CMK (cell line): Measurements from ENCODE around the gene CIBAR2.
A peak's percentile ranks its signal among the peaks of the same experiment; 100 is the strongest.
"Not testable (repeated sequence)": the region's sequence is repeated elsewhere in the genome, so short reads cannot be mapped to it uniquely, and the experiment has no call there.

Experiments
- DNase-seq: peaks from one replicate; pipeline ENCODE4 v3.0.0-alpha.2; 2010; ENCODE audit warnings: low read depth

Gene CIBAR2

DNA sequence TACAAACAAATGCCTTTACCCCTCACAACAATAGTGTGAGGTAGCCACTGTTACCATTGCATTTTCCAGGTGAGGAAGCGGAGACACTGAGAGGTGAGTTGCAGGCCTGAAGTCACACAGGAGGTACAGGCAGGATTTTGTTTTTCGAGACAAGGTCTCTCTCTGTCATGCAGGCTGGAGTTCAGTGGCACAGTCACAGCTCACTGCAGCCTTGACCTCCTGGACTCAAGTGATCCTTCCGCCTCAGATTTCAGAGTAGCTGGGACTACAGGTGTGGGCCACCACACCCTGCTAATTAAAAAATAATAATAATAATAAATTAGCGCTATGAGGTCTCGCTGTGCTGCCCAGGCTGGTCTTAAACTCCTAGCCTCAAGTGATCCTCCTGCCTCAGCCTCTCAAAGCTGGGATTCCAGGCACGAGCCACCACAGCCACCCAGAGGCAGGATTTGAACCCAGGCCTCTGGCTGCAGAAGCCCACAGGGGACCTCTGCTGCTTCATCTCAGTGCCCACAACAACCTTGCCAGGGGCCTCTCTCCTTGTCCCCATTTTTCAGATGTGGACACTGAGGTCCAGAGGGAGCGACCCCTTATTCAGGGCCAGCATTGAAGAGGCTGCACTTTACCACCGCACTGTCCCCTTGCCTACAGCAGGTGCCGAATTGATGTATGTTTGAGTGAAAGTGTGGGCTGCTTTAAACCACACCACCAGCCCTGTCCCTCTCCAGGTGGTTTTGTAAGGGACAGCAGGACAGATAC is 16.0 kb upstream of the CIBAR2 start:
- no peak for DNase-seq

DNA sequence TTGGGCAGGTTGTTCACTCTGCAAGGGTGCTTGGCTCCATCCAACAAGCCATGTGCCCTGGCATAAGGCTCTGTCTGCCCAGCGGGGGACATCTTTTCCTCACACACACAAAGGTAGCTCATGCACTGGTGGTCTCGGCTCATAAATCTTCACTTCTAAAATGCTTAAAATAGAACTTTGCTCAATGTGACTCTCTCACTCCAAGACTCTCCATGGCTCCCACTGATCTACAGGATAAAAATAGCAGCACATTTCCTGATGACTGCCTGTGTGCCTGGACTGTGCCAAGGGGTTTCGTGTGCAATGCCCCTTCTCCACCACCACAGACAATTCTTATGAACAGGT is 15.1 kb upstream of the CIBAR2 start:
- no peak for DNase-seq

DNA sequence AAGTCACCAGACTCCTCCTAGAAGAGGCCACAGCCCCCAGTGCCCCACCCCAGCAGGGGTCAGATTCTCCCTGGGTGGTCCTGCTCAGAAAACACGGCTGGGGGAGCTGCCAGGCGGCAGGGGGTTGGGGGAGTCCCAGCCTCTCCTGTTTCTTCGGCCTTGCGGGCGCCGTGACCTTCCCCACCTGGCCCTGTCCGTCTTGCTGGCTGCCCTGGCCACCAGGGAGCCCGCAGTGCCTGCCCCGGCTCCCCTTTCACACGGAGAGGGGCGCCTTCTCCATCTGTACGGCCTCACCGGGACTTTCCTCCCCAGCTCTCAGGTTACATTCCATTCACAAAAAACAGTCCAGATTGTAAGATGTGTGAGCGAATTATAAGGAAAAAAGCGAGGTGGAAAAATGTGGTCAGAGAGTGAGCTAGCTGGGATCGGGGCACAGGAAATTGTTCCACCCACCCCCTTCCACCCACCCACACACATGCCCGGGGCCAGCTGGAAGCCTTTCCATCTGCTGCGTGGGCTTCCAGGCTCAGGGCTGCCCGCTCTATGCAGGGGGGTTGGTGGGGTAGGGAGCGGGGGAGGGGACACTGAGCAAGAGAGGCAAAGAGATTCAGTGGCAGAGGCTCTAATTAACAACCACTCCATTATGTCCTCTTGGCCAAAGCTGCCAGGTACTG is 14.6 kb upstream of the CIBAR2 start:
- DNase-seq: no peak

DNA sequence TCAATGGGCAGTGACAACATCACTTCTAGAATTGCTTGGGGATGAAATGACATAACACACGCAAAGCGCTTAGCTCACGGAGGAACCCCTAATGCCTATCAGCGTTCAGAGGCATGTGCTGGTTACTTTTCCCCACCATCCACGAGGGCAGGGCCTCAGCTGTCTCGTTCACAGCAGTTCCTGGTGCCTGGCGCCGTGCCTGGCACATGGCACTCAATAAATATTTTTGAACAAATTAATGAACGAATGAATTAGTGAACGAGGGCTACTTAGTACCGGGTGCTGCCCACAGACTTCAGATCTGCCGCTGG is 14.1 kb upstream of the CIBAR2 start:
- DNase-seq: no peak

DNA sequence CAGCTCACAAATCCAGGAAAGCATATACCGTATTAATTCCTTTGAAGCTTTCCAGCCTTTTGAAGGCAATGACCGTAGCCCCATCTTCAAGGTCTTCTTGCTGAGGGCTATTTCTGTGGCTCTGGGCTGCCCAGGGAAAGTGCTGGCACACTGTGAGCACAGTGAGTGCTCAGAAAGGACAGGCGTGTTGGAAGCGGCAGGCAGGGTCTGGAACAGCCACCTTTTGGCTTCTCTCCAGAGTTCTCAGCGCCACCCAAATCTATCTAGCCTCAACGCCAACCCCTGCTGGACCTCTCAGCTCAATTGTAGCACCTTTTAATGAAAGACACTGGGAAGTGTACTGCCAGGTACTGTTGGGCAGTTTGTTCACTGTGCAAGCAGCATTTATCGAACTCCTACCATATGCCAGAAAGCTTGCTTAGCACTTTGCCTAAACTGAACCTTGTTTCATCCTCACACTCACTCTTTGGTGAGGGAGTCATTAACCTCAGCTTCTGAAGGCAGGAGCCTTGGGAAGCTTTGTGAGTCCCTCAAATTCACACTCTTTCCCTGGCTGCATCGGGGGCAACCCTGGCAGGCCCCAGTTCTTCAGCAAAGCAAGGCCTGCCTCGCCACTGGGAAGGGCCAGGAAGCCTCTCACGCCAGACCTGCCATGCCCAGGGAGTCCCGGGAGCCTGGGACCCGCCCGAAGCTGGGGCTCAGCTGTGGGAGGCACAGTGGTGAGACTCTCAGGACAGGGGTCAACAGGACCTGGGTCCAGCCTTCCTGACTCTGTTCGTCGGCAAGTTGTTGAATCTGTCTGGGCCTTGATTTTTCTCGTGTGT is 13.5 kb upstream of the CIBAR2 start:
- DNase-seq: no peak

DNA sequence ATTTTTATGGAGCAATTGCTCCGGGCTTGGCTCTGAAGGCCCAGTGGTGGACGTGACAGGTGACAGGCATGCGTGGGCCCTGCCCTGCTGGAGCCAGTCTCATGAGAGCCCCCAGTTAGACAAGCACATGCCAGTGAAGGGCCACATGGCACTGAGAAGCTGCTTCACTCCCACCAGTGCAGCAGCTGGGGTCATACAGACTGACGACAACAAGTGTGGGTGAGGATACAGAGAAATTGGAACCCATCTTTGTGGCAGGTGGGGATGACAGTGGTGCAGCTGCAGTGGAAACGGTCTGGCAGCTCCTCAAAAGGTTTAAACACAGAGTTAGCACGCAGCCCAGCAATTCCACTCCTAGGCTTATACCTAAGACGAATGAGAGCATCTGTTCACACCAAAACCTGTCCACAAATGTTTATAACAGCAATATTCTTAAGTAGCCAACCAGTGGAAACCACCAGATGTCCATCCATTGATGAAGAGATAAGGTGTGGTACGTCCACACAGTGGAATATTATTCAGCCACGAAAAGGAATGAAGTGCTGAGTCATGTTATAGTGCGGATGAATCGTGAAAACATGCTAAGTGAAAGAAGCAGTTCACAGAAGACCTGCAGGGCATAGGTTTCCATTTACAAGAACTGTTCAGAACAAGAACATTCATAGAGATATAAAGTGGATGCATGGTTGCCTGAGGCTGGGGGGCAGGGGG is 12.5 kb upstream of the CIBAR2 start:
- DNase-seq: no peak

DNA sequence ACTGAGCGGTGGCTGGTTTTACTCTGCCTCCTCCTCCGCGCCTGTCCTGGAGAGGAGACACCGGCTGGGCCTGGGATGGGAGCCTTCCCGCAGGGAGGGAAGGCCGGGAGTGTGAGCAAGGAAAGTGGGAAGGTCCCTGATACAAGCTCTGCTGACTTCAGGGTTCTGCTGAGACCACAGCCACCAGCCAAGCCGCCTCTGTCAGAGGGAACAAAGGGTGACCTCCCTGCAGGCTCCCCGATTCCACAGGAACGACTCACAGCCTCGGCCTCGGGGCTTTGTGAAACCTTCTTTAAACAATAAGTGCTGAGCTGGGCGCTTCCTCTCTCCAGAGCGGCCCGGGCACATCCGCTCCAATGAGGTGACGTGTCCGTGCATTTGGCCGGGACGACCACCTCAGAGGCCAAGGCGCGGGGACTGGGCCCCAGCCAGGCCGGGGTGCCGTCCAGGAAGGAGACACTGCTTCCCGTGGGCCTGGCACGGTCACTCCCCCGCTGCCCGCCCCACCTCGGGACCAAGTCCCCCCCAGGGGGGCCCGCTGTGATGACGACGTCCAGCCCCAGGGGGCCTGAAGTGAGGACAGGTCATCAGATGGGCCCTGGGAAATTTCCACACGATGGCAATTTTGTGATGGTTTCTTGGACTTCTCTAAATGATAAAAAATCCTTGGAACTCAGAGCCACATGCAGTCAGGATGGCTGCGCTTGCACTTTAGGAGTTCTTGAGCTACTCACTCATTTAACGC is 11.8 kb upstream of the CIBAR2 start:
- DNase-seq: no peak

DNA sequence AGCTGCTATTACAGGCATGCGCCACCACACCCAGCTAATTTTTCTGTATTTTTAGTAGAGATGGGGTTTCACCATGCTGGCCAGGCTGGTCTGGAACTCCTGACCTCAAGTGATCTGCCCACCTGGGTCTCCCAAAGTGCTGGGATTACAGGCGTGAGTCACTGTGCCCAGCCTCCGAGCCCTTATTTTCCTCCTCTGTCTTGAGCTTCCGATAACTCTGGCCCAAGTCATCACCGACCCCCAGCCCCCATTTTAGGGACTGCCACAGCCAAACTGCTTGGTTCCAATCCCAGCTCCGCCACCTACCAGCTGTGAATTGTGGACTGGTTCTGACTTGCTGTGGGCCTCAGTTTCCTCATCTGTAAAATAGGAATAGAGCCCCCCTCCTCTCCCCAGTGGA is 11.2 kb upstream of the CIBAR2 start:
- DNase-seq: not testable (repeated sequence)

DNA sequence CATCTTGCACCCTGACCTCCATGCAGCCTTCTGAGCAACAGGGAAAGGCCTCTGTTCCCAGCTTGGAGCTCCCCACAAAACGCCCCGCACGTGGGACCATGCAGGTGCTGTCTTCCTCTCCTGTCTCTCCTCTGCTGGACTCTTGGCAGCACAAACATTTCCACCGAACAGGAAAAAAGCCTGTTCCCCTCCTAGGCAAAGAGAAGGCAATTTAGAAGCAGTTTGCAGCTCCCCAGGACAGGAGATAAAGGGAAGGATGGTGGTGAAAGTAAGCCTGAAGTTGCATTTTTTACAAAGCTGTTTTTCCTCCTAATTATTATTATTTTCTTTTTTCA is 7.7 kb upstream of the CIBAR2 start:
- no peak for DNase-seq

DNA sequence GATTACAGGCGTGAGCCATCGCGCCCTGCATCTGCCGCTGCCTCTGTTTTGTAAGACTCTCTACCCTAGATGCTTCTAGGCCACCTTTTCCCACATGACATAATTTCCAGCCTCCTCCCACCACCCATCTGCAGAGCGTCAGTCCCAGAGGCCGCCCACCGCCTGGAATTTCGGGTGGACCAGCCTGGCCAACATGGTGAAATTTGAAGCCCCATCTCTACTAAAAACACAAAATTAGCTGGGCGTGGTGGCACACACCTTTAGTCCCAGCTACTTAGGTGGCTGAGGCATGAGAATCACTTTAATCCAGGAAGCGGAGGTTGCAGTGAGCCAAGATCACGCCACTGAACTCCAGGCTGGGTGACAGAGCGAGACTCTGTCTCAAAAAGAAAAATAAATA is 5.1 kb upstream of the CIBAR2 start:
- no peak for DNase-seq

DNA sequence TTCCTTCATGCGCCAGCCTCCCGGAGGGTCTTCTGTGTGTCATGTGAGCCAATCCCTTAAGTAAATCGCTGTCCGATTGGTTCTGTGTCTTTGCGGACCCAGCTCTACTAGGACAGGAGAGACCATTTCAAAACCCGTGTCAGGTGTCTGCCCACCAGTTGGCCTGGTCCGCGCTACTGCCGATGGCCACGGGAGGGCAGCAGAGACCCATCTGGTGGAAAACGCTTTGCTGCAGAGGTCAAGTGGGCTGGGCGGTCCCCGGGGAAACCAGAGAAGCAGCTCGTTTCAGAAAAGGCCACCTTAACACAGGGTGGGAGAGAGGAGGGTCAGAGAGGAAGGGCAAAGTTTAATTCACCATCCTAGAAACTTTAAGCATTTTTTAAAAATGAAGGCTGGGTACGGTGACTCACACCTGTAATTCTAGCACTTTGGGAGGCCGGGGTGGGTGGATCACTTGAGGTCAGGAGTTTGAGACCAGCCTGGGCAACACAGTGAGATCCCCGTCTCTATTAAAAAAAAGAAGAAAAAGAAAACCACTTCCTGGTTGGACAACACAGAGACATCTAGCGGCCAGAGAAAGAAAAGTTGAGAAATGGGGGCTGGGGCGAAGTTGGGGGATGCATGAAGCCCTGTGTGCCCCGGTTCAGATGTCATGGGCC is 2.8 kb upstream of the CIBAR2 start:
- DNase-seq: no peak

DNA sequence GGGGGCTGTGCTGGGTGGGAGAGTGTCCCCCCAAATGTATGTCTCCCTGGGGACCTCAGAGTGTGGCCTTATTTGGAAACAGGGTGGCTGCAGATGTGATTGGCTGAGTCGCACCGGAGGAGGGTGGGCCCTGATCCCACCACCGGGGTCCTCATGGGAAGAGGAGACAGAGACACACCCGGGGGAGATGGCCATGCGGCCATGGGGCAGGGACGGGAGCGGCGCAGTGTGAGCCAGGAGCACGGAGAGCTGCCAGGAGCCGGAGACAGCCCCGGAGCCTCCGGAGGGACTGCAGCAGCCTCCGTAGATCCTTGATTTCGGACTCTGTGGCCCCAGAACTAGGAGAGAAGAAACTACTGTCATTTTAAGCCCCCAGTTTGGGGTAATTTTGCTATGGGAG is 1.6 kb upstream of the CIBAR2 start:
- no peak for DNase-seq

DNA sequence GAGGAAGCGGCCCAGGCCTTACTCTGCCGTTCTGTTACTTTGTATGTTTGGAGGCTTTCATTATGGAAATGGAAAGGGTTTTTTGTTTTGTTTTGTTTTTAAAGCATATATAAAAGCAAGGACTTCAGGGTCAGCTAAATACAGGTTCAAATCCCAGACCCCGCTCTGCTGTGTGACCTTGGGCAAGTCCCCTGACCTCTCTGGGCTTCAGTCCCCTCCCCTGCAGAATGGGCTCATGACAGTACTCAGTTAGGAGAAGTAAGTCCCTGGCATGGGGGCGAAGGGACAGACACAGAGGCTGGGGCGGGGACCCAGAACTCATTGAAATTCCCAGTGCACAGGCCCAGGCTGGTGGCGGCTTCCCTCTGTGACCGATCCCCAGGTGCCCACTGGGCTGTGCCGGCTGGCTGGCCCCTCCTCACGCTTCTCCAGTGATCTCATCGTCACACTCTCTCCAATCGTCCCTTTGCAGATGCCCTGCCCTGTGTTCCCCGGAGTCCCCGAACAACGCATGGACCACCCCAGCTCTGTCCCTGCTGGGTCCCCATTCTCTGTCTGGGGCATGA is 979 bp upstream of the CIBAR2 start:
- no peak for DNase-seq

DNA sequence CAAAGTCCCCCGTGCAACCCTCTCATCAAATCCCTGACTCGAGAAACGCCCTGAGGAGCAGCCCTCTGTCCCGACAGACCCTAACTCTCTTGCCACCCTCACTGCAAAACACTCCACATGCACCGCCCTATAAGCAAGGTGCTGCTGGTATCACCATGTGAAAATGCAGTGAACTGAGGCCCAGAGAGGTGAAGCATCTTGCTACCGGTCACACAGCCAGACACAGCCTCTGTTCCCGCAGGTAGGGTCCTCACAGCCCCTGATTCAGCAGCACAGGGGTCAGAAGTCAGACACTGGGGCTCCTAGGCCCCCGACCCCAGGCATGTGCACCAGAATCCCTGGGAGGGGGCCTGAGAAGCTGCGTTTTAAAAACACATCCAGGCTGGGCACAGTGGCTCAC is 1.1 kb downstream of the CIBAR2 start:
- no peak for DNase-seq

DNA sequence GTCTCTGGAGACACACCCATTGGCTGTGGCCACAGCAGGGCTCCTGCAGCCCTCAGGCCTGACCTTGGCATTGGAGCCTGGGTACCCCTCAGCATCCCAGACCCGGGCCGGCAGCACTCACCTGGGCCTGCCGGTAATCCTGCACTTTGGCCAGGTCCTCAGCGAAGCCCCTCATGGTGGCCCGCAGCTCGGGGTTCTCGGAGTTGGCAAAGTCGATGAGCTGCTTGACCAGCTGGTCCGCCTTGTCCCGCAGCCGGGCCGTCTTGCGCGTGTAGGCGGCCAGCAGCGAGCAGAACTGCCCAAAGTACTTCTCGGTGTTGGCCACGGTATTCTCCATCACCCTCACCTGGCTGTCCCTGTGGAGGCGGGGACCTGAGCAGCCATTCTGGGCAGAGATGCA is 2.2 kb downstream of the CIBAR2 start:
- no peak for DNase-seq

DNA sequence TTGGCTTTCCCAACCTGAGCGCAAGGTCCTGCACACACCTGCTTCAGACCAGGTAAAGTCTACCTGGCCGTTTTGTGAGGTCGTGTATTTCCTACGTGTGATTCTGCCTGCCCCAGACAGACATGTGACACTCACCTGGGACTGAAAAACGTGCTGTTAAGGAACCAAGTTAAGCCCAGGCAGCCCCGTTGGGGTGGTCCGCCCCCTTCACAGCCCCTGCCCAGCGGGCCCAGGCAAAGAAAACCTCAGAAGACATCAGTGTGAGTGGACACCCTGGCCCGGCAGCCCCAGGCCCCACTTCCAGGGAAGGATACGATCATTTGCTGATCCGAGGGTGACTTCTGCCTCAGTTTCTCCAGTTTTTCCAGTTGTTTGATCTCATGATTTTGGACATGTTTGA is 4.7 kb downstream of the CIBAR2 start:
- DNase-seq: no peak

DNA sequence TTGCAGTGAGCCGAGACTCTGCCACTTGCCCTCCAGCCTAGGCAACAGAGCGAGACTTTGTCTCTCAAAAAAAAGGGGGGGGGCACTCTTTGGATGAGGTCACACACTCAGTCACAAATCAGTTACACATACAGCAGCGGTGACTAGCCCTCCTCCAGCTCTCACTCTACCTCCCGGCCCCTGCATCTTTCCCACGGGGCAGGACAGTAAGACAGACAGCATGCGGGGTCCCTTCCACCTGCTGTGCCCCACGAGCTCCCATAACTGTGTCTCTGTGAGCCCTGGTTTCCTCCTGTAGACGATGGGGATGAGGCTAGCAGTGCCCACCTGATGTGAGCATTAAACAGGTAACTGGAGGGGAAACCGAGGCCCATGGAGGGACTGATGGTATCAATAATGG is 5.2 kb downstream of the CIBAR2 start:
- DNase-seq: no peak

DNA sequence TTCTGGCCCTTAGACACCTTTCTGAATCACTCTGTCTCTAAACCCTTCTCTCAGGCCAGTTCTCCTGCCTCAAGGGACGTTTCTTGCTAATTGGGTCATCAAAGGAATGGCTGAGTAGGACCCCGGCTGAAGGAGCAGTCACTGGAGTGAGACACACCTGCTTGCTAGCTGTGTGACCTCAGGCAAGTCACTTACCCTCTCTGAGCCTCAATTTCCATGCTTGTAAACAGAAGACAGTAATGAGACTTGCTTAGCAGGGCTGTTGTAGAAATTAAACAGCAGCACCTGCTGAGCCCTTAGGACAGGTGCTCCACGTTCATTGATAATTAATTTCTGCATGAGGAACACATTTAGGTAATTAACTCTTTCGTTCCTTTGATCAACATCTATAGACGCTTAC is 6.8 kb downstream of the CIBAR2 start:
- DNase-seq: no peak

DNA sequence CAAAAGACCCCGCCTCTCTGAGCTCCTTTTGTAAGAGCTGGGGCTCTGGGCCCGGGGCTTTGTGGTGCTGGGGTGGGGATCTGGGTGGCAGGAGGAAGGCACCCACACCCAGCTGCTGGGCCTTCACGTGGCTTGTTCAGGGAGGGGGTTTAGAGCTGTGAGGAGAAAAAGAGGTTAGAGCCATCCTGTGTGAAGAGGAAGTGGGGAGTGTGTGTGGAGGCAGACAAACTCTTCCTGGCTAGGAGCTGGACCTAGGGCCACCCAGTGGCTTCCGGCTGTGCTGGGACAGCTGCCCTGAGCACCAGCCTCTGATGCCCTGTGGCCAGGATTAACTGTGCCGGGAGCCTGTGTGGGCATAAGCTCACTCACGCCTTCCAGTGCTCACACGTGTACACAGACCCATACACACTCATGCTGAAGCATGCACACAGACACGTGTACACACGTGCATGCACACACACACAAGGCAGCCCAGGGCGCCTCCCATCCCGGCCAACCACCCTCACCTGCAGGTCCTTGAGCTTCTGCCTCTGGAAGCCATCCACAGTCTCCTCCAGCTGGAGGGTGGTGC is 7.4 kb downstream of the CIBAR2 start:
- peak; percentile 71 for DNase-seq

DNA sequence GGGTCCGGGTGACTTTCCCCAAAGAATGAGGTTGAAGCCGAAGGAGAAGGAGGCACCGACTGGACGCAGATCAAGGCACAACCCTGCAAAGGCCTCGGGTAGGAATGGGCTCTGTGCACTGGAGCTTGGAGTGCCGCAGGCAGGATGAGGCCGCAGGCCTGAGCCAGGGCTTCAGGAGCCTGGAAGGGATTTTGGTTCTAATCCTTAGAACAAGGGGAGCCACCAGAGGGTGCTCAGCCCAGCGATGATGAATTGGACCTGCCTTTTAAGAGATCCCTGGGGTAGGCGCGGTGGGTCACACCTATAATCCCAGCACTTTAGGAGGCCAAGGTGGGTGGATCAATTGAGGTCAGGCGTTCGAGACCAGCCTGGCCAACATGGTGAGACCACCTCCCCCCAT is 8.1 kb downstream of the CIBAR2 start:
- no peak for DNase-seq
